Thyroid gland (tissue), 4 donors: ENCODE data around the gene CPT1A. TPM values are rescaled to one million over a fixed set of nuclear protein-coding genes. Genes with fewer than 3 reads are reported as not detected.

Experiments
- DNase-seq, 2 donors: peaks; one replicate each; pipeline ENCODE4 v3.0.0-alpha.2; 2019
- H3K27ac ChIP-seq, 3 donors: fragments of 200-600 bp; sonication (generic); 1 replicate in 2 of 3; 2 replicates in 1 of 3; pipeline ENCODE4 v1.5.1; 2016 to 2019; ENCODE audit warnings: mild to moderate bottlenecking in 1 of 3, moderate library complexity in 1 of 3
- H3K27me3 ChIP-seq: fragments of 200-600 bp; sonication (generic); one replicate; pipeline ENCODE4 v1.5.1; 2019
- H3K36me3 ChIP-seq, 2 donors: fragments of 200-600 bp; sonication (generic); one replicate each; pipeline ENCODE4 v1.5.1; 2016 to 2019
- H3K4me1 ChIP-seq, 2 donors: fragments of 200-600 bp; sonication (generic); one replicate each; pipeline ENCODE4 v1.5.1; 2017 to 2019
- H3K4me3 ChIP-seq, 3 donors: fragments of 200-600 bp; sonication (generic); replicated peaks in 1 of 3; 1 replicate in 2 of 3; 2 replicates in 1 of 3; pipeline ENCODE4 v1.5.1; 2016; ENCODE audit warnings: mild to moderate bottlenecking in 1 of 3
- H3K9me3 ChIP-seq: fragments of 200-600 bp; sonication (generic); one replicate; pipeline ENCODE4 v1.5.1; 2017
- POLR2A ChIP-seq, 2 donors: fragments of 450-650 bp; IDR thresholded peaks; one replicate each; pipeline ENCODE4 v1.6.1; 2017; ENCODE audit warnings: antibody characterized with exemption in 2 of 2, mild to moderate bottlenecking in 2 of 2, moderate library complexity in 1 of 2
- WGBS, 2 donors: methylation state at CpG; one replicate each; pipeline ENCODE4 v1.1.5; 2017; 5-methylcytosine and 5-hydroxymethylcytosine counted together
- intact Hi-C: fragments of 100-400 bp; cut with DNase I; formaldehyde crosslinking; loops from one replicate; pipeline ENCODE4 v1.15.1; 2023
- total RNA-seq, 4 donors: library from RNA; depleted of rRNA; stranded (reverse); fragments of >200 nt; gene quantifications; one replicate each; pipeline ENCODE4 v1.2.3, GENCODE V29; 2016
- TF ChIP-seq, protein P1 (sequence below), 6 experiments: fragments of 200-600 bp in 3 of 6; fragments of 450-650 bp in 3 of 6; sonication (generic) in 3 of 6; IDR thresholded peaks; one replicate each; pipeline ENCODE4 v1.5.1; 2016 to 2019; ENCODE audit warnings: antibody characterized with exemption in 6 of 6, mild to moderate bottlenecking in 2 of 6, inconsistent platforms in 1 of 6, moderate library complexity in 1 of 6

Gene CPT1A
- total RNA-seq, 4 donors from 2014 or later: 29.9 to 58.0 (median 43.8) TPM

DNA sequence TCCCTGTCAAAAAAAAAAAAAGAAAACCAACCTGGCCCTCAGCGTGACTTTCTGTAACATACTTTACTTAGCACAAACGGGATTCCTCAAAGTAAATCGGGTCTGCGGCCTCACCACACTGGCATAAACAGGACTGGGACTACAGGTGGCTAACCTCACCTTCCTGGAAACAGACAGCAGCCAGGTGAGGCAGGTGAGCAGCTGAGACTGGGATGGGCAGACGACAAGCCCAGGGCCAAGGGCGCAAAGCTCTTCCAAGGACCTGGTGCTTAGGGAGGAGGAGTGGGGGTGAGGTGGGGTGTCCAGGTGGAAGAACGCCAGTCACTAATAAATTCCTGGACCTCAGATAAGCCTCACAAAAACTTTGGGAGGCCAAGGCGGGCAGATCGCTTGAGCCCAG, 15.0 kb downstream of the CPT1A start:
- intact Hi-C loops: no loop called here
- WGBS, 2 donors: 95 to 96% methylated on average over 9 of the region's 9 CpGs
- DNase-seq: no peak
- no peaks in the 10 kb centered on the region for H3K36me3 ChIP-seq
- no peaks in the 10 kb centered on the region for H3K9me3 ChIP-seq
- H3K4me3 ChIP-seq: no peak overlapping the region
- peaks cover 8 to 33% of the 10 kb centered on the region in 2 donors for H3K4me1 ChIP-seq
- H3K27ac ChIP-seq: no peak overlapping the region
- no peaks in the 10 kb centered on the region for H3K27me3 ChIP-seq
- TF ChIP-seq, protein P1, sequence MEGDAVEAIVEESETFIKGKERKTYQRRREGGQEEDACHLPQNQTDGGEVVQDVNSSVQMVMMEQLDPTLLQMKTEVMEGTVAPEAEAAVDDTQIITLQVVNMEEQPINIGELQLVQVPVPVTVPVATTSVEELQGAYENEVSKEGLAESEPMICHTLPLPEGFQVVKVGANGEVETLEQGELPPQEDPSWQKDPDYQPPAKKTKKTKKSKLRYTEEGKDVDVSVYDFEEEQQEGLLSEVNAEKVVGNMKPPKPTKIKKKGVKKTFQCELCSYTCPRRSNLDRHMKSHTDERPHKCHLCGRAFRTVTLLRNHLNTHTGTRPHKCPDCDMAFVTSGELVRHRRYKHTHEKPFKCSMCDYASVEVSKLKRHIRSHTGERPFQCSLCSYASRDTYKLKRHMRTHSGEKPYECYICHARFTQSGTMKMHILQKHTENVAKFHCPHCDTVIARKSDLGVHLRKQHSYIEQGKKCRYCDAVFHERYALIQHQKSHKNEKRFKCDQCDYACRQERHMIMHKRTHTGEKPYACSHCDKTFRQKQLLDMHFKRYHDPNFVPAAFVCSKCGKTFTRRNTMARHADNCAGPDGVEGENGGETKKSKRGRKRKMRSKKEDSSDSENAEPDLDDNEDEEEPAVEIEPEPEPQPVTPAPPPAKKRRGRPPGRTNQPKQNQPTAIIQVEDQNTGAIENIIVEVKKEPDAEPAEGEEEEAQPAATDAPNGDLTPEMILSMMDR (IDR thresholded peaks at IDR 0.05): no peak
- no peak for TF ChIP-seq POLR2A (IDR thresholded peaks at IDR 0.05)

DNA sequence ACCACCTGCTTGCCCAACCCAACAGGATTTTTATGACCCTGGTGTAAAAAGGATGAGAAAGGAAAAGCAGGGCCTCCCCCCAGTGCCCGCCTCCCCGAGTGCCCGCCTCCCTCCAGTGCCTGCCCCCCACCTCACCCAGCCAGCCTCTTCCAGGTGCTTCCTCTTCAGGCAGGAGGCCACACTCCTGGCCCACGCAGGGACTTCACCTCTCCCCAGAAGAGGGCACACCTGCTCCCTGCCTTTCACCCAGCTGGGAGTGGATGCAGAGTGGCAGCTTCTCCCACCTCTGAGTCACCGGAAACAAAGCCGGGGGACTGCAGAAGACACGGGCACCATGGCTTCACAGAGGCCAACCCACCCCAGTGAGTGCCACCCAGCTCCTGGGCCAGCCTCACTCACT, 16.1 kb downstream of the CPT1A start:
- Histone ChIP-seq H3K9me3 (no peaks in the 10 kb centered on the region), H3K4me1 (peaks cover 8 to 28% of the 10 kb centered on the region in 2 donors), H3K4me3 (no peak overlapping the region), H3K27ac (no peak overlapping the region), H3K36me3 (no peaks in the 10 kb centered on the region), H3K27me3 (no peaks in the 10 kb centered on the region)
- WGBS, 2 donors: 52 to 62% methylated on average over 4 of the region's 7 CpGs
- DNase-seq: peak; percentile 14 to 39
- TF ChIP-seq, protein P1 (IDR thresholded peaks at IDR 0.05): peak in 2 of 6 experiments; percentile 22 to 27
- no peak for TF ChIP-seq POLR2A (IDR thresholded peaks at IDR 0.05)
- intact Hi-C loops: no loop called here

DNA sequence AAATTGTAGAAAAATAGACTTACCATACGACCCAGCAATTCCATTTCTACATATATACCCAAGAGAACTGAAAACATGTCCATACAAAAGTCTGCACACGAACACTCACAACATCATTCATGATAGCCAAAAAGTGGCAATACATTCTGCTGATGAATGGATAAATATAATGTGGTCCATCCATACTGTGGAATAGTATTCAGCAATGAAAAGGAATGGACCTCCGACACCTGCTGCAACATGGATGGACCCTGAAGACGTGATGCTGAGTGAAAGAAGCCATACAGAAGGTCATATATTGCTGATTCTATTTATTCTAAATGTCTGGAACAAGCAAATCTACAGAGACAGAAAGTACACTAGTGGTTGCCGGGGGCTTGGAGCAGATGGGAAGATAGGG, 19.2 kb downstream of the CPT1A start:
- TF ChIP-seq POLR2A (IDR thresholded peaks at IDR 0.05): no peak
- TF ChIP-seq, protein P1 (IDR thresholded peaks at IDR 0.05): no peak
- WGBS, 2 donors: 94 to 96% methylated on average over 5 of the region's 5 CpGs
- H3K36me3 ChIP-seq: no peaks in the 10 kb centered on the region
- DNase-seq: no peak
- peaks cover 0 to 9% of the 10 kb centered on the region in 2 donors for H3K4me1 ChIP-seq
- no peak overlapping the region for H3K27ac ChIP-seq
- intact Hi-C loops: no loop called here
- H3K27me3 ChIP-seq: no peaks in the 10 kb centered on the region
- no peaks in the 10 kb centered on the region for H3K9me3 ChIP-seq
- no peak overlapping the region for H3K4me3 ChIP-seq

DNA sequence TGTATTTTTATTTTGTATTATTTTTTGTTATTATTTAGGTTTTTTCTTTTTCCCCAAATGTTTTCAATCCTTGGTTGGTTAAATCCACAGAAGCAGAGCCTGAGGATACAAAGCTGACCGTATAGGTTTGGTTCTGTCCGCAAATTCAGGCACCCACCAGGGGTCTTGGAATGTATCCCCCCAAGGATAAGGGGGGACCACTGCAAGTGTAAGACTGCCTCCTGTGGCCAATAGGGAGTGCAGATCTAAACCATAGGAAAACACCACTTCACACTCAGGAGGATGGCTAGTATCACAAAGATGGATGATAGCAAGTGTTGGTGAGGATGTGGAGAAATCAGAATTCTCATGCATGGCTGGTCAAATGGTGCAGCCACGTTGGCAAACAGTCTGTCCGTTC, 20.0 kb downstream of the CPT1A start:
- H3K27me3 ChIP-seq: no peaks in the 10 kb centered on the region
- H3K4me3 ChIP-seq: no peak overlapping the region
- no peak overlapping the region for H3K27ac ChIP-seq
- TF ChIP-seq, protein P1 (IDR thresholded peaks at IDR 0.05): no peak
- no peak for TF ChIP-seq POLR2A (IDR thresholded peaks at IDR 0.05)
- DNase-seq: no peak
- WGBS, 2 donors: 47 to 69% methylated on average over 4 of the region's 4 CpGs
- H3K4me1 ChIP-seq: peaks cover 0 to 9% of the 10 kb centered on the region in 2 donors
- intact Hi-C loops: no loop called here
- no peaks in the 10 kb centered on the region for H3K9me3 ChIP-seq
- H3K36me3 ChIP-seq: no peaks in the 10 kb centered on the region

DNA sequence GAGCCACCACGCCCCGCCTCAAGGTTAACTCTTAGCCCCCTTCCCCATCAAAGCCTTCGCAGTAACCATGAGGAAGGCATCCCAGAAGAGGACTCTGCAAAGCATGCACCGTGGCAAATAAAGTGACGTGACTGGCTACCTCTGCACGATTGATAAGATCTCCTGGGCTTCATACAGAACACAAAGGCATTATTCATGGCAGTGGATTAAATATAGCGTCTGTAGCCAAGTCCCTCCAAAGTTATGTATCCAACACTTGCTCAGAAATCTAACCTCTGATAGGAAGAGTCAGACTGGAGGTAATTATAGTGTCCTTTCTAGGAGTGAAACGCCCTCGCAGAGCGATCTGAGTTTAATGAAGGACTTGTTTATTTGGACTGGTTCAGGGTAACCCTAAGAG, 22.4 kb downstream of the CPT1A start:
- no peak for TF ChIP-seq POLR2A (IDR thresholded peaks at IDR 0.05)
- TF ChIP-seq, protein P1 (IDR thresholded peaks at IDR 0.05): no peak
- H3K9me3 ChIP-seq: no peaks in the 10 kb centered on the region
- H3K4me1 ChIP-seq: no peaks in the 10 kb centered on the region
- WGBS, 2 donors: 83 to 88% methylated on average over 10 of the region's 10 CpGs
- peaks cover 0 to 8% of the 10 kb centered on the region in 2 donors for H3K36me3 ChIP-seq
- no peak overlapping the region for H3K4me3 ChIP-seq
- DNase-seq: no peak
- intact Hi-C loops: no loop called here
- H3K27ac ChIP-seq: no peak overlapping the region
- H3K27me3 ChIP-seq: no peaks in the 10 kb centered on the region
